Activated CD4-positive, alpha-beta T cell treated with anti-CD3 and anti-CD28 coated beads for 4 hours (primary cell): ENCODE measurements around the gene CDYL.
"Not testable (repeated sequence)": the region's sequence is repeated elsewhere in the genome, so short reads cannot be mapped to it uniquely, and the experiment has no call there.

ENCODE experiments used
- DNase-seq, 2 donors: peaks; one replicate each; pipeline ENCODE4 v3.0.0-alpha.2; 2020

Gene CDYL

DNA sequence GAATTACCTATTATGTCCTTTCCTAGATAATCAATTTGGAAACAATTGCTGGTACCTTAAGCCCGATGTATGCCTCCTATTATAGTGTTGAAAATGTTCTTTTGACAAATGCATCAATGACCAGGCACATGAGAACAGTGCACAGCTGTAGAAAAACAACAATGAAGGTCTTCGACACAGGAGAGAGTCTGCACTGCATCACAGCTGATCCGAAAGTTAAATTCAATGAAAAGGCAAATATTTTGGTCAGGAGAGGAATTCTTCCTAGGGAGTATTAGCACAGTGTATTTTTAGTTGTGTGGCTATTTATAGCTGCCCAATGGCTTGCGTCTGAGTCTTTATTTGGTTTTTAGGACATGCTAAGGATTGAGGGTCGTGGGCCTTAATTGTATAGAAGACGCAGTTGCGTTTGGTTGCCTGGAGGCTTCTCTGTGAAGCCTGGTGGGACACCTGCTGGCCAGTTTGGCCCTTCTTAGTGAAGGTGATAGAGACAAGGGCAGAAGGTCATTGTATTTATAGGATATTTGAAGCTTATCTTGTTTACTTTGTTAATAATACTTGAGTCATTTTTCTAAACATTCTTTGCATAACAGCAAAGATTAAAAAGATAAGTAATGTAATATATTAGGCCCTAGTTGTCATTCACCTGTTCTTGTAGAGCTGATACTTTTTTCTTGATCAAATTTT lies 72.3 kb downstream of the CDYL start:
- DNase-seq, result no peak

GRCh38 chr6:4849226-4850022 lies 73.2 kb downstream of the CDYL start:
- no peak for DNase-seq

- DNase-seq, result no peak
Observed at GRCh38 chr6:4851035-4851434, 74.8 kb downstream of the CDYL start.

- not testable (repeated sequence) for DNase-seq
Observed at GRCh38 chr6:4852186-4852585, 76.0 kb downstream of the CDYL start.

- DNase-seq, result no peak
Observed at GRCh38 chr6:4852938-4853337, 76.7 kb downstream of the CDYL start.

DNA sequence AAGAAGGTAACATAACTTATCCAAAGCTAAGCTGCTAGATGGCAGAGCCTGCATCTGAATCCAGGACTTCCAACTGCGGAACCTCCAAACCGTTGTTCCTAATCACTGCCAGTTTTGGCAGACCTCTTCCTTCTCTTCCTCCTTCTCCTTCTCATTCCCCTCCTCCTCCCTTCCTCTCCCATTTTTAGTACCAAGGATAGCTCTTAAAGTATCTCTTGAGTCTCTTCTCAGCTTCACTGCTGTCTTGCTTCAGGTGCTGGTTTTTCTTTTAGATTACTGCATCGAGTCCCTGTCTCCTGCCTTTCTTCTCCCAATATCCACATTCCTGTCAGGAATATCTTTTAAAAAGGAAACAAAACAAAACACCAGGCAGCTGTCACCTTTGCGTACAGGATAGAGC lies 77.1 kb downstream of the CDYL start:
- no peak for DNase-seq

- no peak for DNase-seq
Observed at GRCh38 chr6:4853782-4854511, 77.7 kb downstream of the CDYL start.

- no peak for DNase-seq
Observed at GRCh38 chr6:4856785-4857184, 80.6 kb downstream of the CDYL start.

GRCh38 chr6:4858194-4859015 lies 82.2 kb downstream of the CDYL start:
- DNase-seq, result no peak

GRCh38 chr6:4860387-4860786 lies 84.2 kb downstream of the CDYL start:
- DNase-seq, result no peak

- no peak for DNase-seq
Observed at GRCh38 chr6:4861564-4861963, 85.4 kb downstream of the CDYL start.

GRCh38 chr6:4864519-4864918 lies 88.3 kb downstream of the CDYL start:
- no peak for DNase-seq

DNA sequence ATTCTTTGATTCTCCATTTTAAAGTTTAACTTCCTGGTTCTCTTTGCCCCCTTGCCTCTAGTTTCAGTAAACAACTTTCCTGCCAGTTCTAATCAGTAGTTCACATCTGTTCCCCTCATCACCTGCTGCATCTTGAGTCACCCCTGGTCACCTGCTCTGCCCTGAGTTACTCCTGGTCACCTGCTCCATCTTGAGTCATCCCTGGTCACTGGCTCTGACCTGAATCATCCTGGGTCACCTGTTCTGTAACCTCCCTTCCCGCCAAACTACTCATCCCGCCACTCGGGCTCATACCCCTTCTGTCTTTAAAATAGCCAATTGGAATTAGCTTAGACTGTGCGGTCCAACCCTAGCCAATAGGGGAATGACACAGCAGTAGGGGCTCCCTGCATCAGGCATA lies 88.8 kb downstream of the CDYL start:
- DNase-seq, result not testable (repeated sequence)

GRCh38 chr6:4870821-4871494 lies 94.8 kb downstream of the CDYL start:
- DNase-seq, result no peak

GRCh38 chr6:4871825-4872224 lies 95.6 kb downstream of the CDYL start:
- no peak for DNase-seq

GRCh38 chr6:4872841-4873240 lies 96.6 kb downstream of the CDYL start:
- no peak for DNase-seq

DNA sequence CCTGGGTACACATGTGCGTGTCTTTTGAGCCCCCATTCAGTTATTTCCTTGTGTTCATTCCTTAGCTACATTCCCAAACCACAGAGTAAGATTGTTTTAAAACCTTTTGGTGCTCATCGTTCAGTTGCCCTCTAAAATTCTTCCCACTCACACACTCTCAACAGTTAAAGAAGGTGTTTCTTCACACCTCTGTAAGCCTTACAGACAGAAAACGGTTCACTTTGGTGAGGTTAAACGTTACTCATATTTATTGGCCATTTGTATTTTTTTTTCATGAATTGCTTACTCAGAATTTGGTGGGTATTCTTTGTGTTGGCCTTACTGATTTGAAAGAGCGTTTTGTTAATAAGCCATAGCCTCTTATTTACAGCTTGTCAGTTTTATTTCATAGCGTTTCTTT lies 97.7 kb downstream of the CDYL start:
- no peak for DNase-seq

DNA sequence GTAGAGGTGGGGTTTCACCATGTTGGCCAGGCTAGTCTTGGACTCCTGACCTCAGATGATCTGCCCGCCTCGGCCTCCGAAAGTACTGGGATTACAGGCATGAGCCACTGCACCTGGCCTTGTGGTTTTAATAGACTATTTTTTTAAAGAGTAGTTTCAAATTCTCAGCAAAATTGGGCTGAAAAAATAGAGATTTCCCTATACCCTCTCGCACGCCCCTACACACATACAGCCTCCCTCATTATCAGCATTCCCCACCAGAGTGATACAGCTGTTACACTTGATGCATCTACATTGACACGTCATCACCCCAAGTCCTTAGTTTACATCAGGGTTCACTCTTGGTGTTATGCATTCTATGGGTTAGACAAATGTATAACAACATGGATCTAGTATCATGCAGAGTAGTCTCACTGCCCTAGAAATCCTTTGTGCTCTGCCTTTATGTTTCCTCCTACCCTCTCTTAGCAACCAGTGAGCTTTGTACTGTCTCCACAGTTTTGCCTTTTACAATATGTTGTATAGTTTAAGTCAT lies 103.6 kb downstream of the CDYL start:
- DNase-seq, result no peak

DNA sequence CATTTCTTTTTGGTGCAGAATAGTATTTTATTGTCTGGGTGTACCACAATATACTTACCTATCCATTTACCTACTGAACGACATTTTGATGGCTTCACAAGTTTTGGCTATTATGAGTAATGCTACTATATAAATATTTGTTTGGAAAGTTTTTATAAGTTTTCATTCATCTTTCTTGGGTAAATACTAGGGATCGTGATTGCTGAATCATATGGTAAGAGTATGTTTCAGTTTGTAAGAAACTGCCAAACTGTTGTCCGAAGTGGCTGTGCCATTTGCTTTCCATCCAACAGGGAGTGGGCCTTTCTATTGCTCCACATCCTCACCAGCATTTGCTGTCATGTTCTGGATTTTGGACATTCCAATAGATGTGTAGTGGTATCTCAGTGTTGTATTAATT lies 104.2 kb downstream of the CDYL start:
- DNase-seq, result no peak

DNA sequence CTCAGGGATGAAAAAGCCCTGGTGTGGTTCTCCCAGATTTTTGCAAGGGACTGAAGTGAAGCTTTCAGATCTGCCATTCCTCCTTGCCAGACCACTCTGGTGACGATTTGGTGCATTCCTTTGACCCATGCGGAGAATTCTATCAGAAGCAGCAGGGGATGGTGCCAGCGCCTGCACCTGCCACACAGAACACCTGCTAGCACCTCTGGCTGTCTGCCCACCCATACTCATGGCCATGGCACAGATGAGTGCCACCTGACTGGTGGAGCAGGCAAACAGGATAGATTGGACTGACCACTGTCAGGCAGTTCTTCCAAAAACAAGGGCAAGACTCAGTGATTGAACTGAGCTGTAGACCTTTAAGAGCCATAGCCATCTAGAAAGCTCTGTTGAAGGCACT lies 107.1 kb downstream of the CDYL start:
- no peak for DNase-seq

DNA sequence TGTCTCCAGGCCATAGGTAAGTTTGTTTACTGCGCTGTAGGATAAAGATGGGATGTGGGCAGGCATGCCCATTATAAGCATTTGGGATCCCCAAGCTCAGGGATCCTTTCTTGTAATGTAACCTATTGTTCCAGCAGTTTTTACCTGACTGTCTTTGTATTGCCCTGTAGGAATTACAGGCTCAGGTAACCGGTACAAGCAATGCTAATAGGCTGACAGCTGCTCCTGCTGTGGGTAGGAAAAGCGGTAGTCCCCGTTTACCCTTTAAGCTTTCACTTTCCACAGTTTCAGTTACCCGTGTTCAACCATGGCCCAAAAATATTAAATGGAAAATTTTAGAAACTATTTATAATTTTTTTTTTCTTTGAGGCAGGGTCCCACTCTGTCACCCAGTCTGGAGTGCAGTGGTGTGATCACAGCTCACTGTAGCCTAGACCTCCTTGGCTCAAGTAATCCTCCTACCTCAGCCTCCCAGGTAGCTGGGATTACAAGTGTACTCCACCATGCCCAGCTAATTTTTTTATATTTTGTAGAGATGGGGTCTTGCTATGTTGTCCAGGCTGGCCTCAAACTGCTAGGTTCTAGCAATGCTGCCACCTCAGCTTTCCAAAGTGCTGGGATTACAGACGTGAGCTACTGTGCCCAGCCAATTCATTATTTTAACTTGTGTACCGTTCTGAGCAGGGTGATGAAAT lies 108.6 kb downstream of the CDYL start:
- no peak for DNase-seq
